ENCODE results near the gene KRT31. TPM values are rescaled to one million over a fixed set of nuclear protein-coding genes. Genes with fewer than 3 reads are reported as not detected.

KRT31 gene
- total RNA-seq, 2 donors from 2014 or later = not detected

GRCh38 chr17:41369023-41369422 lies 28.4 kb downstream of the KRT31 start:
- H3K36me3 ChIP-seq = no peaks in the 10 kb centered on the region
- no peaks in the 10 kb centered on the region for H3K9me3 ChIP-seq
- H3K27me3 ChIP-seq (replicated peaks; ENCODE audit: insufficient read depth) = no peaks in the 10 kb centered on the region
- no peak for DNase-seq (ENCODE audit: low spot score)
- intact Hi-C loops (cut with DNase I) = no loop called here
- TF ChIP-seq POLR2AphosphoS5 (IDR thresholded peaks at IDR 0.05) = no peak
- TF ChIP-seq, protein P1, sequence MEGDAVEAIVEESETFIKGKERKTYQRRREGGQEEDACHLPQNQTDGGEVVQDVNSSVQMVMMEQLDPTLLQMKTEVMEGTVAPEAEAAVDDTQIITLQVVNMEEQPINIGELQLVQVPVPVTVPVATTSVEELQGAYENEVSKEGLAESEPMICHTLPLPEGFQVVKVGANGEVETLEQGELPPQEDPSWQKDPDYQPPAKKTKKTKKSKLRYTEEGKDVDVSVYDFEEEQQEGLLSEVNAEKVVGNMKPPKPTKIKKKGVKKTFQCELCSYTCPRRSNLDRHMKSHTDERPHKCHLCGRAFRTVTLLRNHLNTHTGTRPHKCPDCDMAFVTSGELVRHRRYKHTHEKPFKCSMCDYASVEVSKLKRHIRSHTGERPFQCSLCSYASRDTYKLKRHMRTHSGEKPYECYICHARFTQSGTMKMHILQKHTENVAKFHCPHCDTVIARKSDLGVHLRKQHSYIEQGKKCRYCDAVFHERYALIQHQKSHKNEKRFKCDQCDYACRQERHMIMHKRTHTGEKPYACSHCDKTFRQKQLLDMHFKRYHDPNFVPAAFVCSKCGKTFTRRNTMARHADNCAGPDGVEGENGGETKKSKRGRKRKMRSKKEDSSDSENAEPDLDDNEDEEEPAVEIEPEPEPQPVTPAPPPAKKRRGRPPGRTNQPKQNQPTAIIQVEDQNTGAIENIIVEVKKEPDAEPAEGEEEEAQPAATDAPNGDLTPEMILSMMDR (IDR thresholded peaks at IDR 0.05) = no peak
- no peak for TF ChIP-seq POLR2A (IDR thresholded peaks at IDR 0.05)
- 95% methylated on average over 2 of the region's 2 CpGs for WGBS
- H3K27ac ChIP-seq = no peak overlapping the region
- H3K4me1 ChIP-seq (replicated peaks) = no peaks in the 10 kb centered on the region
- H3K4me3 ChIP-seq = no peak overlapping the region

- DNase-seq (ENCODE audit: low spot score) = no peak
- H3K27ac ChIP-seq = no peak overlapping the region
- H3K27me3 ChIP-seq (replicated peaks; ENCODE audit: insufficient read depth) = no peaks in the 10 kb centered on the region
- H3K4me3 ChIP-seq = no peak overlapping the region
- H3K9me3 ChIP-seq = no peaks in the 10 kb centered on the region
- 74% methylated on average over 10 of the region's 10 CpGs for WGBS
- no peaks in the 10 kb centered on the region for H3K36me3 ChIP-seq
- TF ChIP-seq POLR2AphosphoS5 (IDR thresholded peaks at IDR 0.05) (no peak), POLR2A (IDR thresholded peaks at IDR 0.05) (no peak)
- TF ChIP-seq, protein P1 (IDR thresholded peaks at IDR 0.05) = no peak
- H3K4me1 ChIP-seq (replicated peaks) = no peaks in the 10 kb centered on the region
- intact Hi-C loops (cut with DNase I) = no loop called here
Observed at GRCh38 chr17:41367426-41368075, 29.9 kb downstream of the KRT31 start.

DNA sequence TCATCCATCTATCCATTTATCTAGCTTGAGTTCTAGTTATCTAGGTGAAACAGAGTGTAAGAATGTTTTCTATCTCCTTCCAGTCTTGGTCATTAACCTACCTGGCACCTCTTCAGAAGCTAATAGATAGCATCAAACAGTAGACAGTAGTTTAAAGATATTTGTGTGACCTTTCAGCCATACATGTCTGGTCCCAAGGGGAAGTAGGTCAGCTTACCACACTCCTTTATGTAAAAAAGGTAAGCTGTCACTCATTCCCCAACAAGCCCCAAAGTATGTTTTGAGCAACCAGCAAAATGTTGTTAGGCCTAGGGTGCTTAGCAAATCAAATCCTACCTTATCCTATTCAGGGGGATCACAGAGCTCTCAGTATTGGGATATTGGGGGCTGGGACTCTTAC lies 31.3 kb downstream of the KRT31 start:
- intact Hi-C loops (cut with DNase I) = no loop called here
- TF ChIP-seq POLR2AphosphoS5 (IDR thresholded peaks at IDR 0.05) (no peak), POLR2A (IDR thresholded peaks at IDR 0.05) (no peak)
- TF ChIP-seq, protein P1 (IDR thresholded peaks at IDR 0.05) = no peak
- no peak for DNase-seq (ENCODE audit: low spot score)
- Histone ChIP-seq H3K4me3 (no peak overlapping the region), H3K4me1 (replicated peaks) (no peaks in the 10 kb centered on the region), H3K27me3 (replicated peaks; ENCODE audit: insufficient read depth) (no peaks in the 10 kb centered on the region), H3K36me3 (no peaks in the 10 kb centered on the region), H3K27ac (no peak overlapping the region), H3K9me3 (no peaks in the 10 kb centered on the region)

GRCh38 chr17:41363881-41364280 lies 33.5 kb downstream of the KRT31 start:
- no peak for TF ChIP-seq POLR2A (IDR thresholded peaks at IDR 0.05)
- intact Hi-C loops (cut with DNase I) = no loop called here

GRCh38 chr17:41360296-41360995 lies 37.0 kb downstream of the KRT31 start:
- TF ChIP-seq POLR2AphosphoS5 (IDR thresholded peaks at IDR 0.05) = no peak
- TF ChIP-seq POLR2A (IDR thresholded peaks at IDR 0.05) = no peak
- TF ChIP-seq, protein P1 (IDR thresholded peaks at IDR 0.05) = no peak

More at GRCh38 chr17:41363881-41364280, 33.5 kb downstream of the KRT31 start:
- Histone ChIP-seq H3K36me3 (no peaks in the 10 kb centered on the region), H3K4me1 (replicated peaks) (no peaks in the 10 kb centered on the region), H3K27ac (no peak overlapping the region), H3K27me3 (replicated peaks; ENCODE audit: insufficient read depth) (no peaks in the 10 kb centered on the region), H3K4me3 (no peak overlapping the region), H3K9me3 (no peaks in the 10 kb centered on the region)
- 93% methylated on average over 2 of the region's 2 CpGs for WGBS
- no peak for DNase-seq (ENCODE audit: low spot score)

More at GRCh38 chr17:41360296-41360995, 37.0 kb downstream of the KRT31 start:
- 66% methylated on average over 5 of the region's 5 CpGs for WGBS
- no peak overlapping the region for H3K4me3 ChIP-seq
- intact Hi-C loops (cut with DNase I) = no loop called here
- no peak for DNase-seq (ENCODE audit: low spot score)
- no peaks in the 10 kb centered on the region for H3K27me3 ChIP-seq (replicated peaks; ENCODE audit: insufficient read depth)
- H3K27ac ChIP-seq = no peak overlapping the region
- no peaks in the 10 kb centered on the region for H3K4me1 ChIP-seq (replicated peaks)
- no peaks in the 10 kb centered on the region for H3K36me3 ChIP-seq
- no peaks in the 10 kb centered on the region for H3K9me3 ChIP-seq
